GM04503 (cell line): ENCODE measurements around the gene PRTG.
"Not testable (repeated sequence)": the region's sequence is repeated elsewhere in the genome, so short reads cannot be mapped to it uniquely, and the experiment has no call there.

Experiments used
- DNase-seq: peaks from one replicate; pipeline ENCODE4 v3.0.0-alpha.2; 2012; ENCODE audit warnings: low read depth

The PRTG gene

GRCh38 chr15:55743729-55744655 lies 1.0 kb upstream of the PRTG start:
- DNase-seq, result no peak

- no peak for DNase-seq
Observed at GRCh38 chr15:55742498-55742926, 440 bp downstream of the PRTG start.

GRCh38 chr15:55741833-55742497 lies 987 bp downstream of the PRTG start:
- DNase-seq, result no peak

GRCh38 chr15:55740981-55741832 lies 1.7 kb downstream of the PRTG start:
- no peak for DNase-seq

GRCh38 chr15:55740359-55740878 lies 2.5 kb downstream of the PRTG start:
- no peak for DNase-seq

DNA sequence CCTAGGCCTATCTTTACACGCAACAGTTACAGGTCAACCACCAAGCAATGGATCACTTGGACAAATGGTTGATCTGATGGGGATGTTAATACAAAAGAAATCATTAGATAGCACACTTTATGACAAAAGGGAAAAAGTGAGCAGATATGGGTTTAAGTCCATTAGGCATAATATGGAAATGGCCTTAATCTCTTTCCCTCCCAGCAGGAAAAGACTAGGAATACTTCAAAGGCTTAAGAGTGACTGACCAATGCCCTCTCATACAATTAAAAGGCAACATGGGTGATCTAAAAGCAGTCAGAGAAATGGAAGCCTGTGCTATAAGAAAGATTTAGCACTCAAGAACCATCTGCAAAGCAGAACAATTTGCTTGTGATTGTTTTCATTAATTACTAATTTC lies 3.3 kb downstream of the PRTG start:
- no peak for DNase-seq

GRCh38 chr15:55738715-55739114 lies 4.2 kb downstream of the PRTG start:
- DNase-seq, result no peak

- peak; percentile 8 for DNase-seq
Observed at GRCh38 chr15:55737373-55737772, 5.6 kb downstream of the PRTG start.

- DNase-seq, result no peak
Observed at GRCh38 chr15:55736756-55737155, 6.2 kb downstream of the PRTG start.

- DNase-seq, result no peak
Observed at GRCh38 chr15:55734641-55735040, 8.3 kb downstream of the PRTG start.

- not testable (repeated sequence) for DNase-seq
Observed at GRCh38 chr15:55733461-55733860, 9.5 kb downstream of the PRTG start.

GRCh38 chr15:55721554-55722185 lies 21.3 kb downstream of the PRTG start:
- DNase-seq, result no peak

- DNase-seq, result no peak
Observed at GRCh38 chr15:55715355-55716076, 27.4 kb downstream of the PRTG start.

- no peak for DNase-seq
Observed at GRCh38 chr15:55714064-55714463, 28.9 kb downstream of the PRTG start.

DNA sequence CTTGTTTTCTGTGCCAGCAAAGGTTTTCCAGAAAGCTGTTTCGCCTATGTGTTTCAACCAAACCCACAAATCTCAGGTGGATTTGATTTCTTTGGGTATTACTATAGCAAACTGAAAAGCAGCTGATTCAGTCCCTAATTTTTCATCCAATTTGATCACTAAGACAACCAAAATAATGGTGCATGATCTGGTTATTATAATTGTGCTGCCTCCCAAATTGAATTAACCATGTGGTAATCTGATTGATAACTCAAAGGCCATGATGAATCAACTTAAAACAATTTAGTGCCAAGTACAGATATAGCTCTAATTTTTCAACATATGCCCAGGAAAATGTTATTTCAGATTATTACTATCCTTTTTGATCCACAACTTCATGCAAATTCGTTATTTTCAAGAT lies 30.6 kb downstream of the PRTG start:
- no peak for DNase-seq

- peak; percentile 10 for DNase-seq
Observed at GRCh38 chr15:55710286-55710685, 32.7 kb downstream of the PRTG start.

- DNase-seq, result no peak
Observed at GRCh38 chr15:55709458-55709857, 33.5 kb downstream of the PRTG start.

GRCh38 chr15:55708720-55709119 lies 34.2 kb downstream of the PRTG start:
- DNase-seq, result no peak

DNA sequence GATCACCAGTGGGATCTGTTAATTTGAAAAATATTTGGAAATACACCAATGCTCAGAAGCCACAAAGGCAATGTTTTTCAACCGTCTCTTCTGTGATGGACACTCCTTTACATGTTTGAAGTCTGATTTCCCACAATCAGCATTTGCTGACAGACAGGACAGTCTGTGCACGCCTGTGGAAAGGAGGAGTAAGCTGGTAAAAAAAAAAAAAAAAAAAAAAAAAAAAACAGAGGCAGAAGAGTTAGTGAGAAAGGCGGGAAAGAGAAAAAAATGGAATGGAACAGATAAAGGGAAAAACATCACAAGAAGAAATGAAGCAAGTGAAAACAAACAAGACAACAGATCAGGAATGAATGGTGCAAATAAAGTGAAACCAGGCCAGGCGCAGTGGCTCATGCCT lies 35.0 kb downstream of the PRTG start:
- no peak for DNase-seq

- DNase-seq, result no peak
Observed at GRCh38 chr15:55707518-55707917, 35.4 kb downstream of the PRTG start.

- DNase-seq, result peak; percentile 34
Observed at GRCh38 chr15:55703873-55704301, 39.1 kb downstream of the PRTG start.
